PFSK-1 (cell line): Measurements from ENCODE around the gene AR.

Experiments
- FOXP2 ChIP-seq: optimal IDR thresholded peaks from 2 replicates; pipeline ENCODE3; 2011; ENCODE audit warnings: borderline replicate concordance, control low read depth, inconsistent platforms; ENCODE audit not compliant: insufficient read depth; ENCODE audit errors: extremely low read length, extremely low read depth
- POLR2AphosphoS5 ChIP-seq: IDR thresholded peaks from 2 replicates; pipeline ENCODE4 v1.6.1; 2012; ENCODE audit warnings: low read depth, mild to moderate bottlenecking, control low read depth, low read length, moderate library complexity
- SIN3A ChIP-seq: IDR thresholded peaks from 2 replicates; pipeline ENCODE4 v1.6.1; 2012; ENCODE audit warnings: mild to moderate bottlenecking, low read length, moderate library complexity, borderline replicate concordance; ENCODE audit not compliant: insufficient read depth
- TAF1 ChIP-seq: IDR thresholded peaks from 2 replicates; pipeline ENCODE4 v1.6.1; 2012; ENCODE audit warnings: low read length, control low read depth, borderline replicate concordance; ENCODE audit not compliant: insufficient read depth
- TF ChIP-seq, protein P1 (sequence below), 2 experiments: IDR thresholded peaks; 2 replicates each; pipeline versions ENCODE4 v1.6.1 to v1.8.0; 2011 to 2012; ENCODE audit warnings: low read depth in 2 of 2, low read length in 2 of 2, control low read depth in 1 of 2, inconsistent platforms in 1 of 2, mild to moderate bottlenecking in 1 of 2, moderate library complexity in 1 of 2; ENCODE audit not compliant: insufficient read depth in 1 of 2

The AR gene

DNA sequence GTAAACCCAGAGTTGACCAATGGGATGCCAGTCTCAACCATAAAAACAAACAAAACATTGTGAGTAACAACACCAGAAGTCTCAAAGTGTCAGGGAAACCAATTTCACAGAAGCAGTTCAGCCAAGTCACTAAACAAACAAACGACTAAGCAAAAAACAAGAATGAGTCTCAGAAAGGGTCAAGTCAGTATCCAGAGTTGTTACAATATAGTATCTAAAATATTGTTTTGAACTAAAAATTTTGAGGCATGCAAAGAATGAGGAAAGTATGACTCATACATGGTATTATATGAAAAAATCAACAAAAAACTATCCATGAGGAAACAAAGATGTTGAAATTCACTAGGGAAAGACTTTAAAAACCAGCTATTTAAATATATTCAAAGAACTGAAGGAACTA lies 70.6 kb downstream of the AR start:
- TF ChIP-seq POLR2AphosphoS5, result no peak
- TF ChIP-seq FOXP2, result no peak

DNA sequence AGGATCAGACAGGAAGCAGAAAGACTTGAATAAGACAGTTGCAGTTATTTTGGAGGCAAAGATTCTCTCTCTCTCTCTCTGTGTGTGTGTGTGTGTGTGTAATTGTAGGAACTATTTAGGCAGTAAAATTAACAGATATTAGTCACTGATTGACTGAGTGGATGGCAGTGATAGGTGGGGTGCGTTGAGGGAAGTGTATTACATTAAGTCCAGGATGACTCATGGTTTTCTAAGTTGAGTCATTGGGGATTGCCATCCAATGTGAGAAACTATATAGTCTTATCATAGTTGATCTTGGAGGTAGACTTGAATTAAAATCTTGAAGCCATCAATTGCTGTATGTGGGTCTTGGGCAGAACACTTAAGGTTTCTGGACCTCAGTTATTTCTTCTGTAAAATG lies 75.4 kb downstream of the AR start:
- TF ChIP-seq SIN3A, result no peak
- no peak for TF ChIP-seq TAF1
- TF ChIP-seq, protein P1, sequence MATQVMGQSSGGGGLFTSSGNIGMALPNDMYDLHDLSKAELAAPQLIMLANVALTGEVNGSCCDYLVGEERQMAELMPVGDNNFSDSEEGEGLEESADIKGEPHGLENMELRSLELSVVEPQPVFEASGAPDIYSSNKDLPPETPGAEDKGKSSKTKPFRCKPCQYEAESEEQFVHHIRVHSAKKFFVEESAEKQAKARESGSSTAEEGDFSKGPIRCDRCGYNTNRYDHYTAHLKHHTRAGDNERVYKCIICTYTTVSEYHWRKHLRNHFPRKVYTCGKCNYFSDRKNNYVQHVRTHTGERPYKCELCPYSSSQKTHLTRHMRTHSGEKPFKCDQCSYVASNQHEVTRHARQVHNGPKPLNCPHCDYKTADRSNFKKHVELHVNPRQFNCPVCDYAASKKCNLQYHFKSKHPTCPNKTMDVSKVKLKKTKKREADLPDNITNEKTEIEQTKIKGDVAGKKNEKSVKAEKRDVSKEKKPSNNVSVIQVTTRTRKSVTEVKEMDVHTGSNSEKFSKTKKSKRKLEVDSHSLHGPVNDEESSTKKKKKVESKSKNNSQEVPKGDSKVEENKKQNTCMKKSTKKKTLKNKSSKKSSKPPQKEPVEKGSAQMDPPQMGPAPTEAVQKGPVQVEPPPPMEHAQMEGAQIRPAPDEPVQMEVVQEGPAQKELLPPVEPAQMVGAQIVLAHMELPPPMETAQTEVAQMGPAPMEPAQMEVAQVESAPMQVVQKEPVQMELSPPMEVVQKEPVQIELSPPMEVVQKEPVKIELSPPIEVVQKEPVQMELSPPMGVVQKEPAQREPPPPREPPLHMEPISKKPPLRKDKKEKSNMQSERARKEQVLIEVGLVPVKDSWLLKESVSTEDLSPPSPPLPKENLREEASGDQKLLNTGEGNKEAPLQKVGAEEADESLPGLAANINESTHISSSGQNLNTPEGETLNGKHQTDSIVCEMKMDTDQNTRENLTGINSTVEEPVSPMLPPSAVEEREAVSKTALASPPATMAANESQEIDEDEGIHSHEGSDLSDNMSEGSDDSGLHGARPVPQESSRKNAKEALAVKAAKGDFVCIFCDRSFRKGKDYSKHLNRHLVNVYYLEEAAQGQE (IDR thresholded peaks at IDR 0.05; ENCODE audit: insufficient read depth in 1 of 2, low read depth in 2 of 2, low read length in 2 of 2), result no peak

DNA sequence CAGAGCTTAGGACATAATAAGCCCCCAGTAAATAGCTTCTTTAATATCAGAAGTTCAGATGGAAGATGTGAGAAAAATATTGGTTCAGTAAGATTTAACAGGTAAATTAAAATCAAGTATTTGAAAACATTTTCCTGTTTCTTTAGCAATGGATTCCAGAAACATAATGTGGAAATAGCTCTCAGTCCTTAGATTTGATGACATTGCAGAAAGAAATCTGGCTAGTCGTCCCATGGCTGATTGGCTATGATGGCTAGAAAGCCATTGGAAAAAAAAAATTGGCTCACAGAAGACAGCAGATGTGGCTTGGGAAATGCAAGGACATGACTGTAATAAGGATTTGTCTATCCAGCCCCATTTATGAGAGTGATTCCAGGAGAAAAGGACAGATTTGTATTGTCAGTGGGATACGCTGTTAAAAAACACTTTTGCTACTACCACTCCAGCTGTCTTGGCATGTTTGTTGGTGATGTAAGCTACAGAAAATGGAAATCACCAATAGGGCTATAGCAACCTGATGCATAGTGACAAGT lies 78.3 kb downstream of the AR start:
- TF ChIP-seq SIN3A, result no peak
- TF ChIP-seq TAF1, result no peak
- TF ChIP-seq FOXP2, result no peak
- TF ChIP-seq POLR2AphosphoS5, result no peak
- TF ChIP-seq, protein P1 (IDR thresholded peaks at IDR 0.05; ENCODE audit: insufficient read depth in 1 of 2, low read depth in 2 of 2, low read length in 2 of 2), result no peak

DNA sequence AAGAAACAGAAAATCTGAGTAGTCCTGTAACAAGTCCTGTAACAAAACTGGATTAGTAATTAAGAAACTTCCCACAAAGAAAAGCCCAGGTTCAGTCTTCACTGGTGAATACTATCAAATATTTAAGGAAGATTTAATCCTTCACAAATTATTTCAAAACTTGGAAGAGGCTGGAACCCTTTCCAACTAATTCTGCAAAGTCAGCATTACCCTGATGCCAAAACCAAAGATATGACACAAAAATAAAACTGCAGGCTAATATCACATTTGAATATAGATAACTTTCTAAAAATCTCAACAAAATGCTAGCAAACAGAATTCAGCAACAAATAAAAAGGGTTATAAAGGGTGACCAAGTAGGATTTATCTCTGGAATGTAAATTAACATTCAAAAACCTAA lies 80.5 kb downstream of the AR start:
- no peak for TF ChIP-seq FOXP2

DNA sequence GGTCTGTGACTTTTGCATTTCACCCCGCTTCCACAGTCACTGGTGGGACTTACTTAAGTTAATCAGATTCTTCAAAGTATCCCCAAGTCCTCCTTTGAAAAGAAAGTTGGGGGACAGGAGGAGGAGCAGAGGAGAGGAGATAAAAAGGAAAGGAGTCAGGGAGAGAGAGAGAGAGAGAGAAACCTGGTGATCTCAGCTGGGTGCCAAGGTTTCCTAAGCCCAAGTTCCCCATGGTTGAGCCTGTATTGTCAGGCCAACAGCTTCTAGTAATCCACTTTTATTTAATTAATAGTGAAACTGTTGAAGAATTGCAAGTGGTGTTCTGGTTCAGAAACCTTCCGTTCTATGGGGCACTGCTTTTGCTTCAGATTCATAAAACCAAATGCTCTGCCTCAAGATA lies 91.6 kb downstream of the AR start:
- no peak for TF ChIP-seq TAF1
- TF ChIP-seq, protein P1 (IDR thresholded peaks at IDR 0.05; ENCODE audit: insufficient read depth in 1 of 2, low read depth in 2 of 2, low read length in 2 of 2), result no peak
- no peak for TF ChIP-seq SIN3A
- no peak for TF ChIP-seq POLR2AphosphoS5
- TF ChIP-seq FOXP2, result no peak

DNA sequence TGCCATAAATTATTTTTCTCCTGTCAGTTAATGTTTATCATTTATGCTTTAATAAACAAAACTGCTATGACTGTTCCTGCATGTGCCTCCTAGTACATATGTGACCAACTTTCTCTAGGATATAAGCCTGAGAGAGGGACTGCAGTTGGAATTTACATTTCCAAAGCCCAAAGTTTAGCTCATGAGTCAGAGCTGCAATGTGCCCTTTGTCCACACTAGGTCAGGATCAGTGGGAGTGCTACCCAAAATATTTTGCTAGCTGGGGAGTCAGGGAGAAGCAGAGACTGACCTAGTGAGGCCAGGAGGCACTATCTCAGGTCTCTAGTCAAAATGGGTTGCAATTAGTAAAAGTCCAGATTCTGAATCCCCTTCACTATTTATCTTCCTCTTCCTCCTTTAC lies 92.7 kb downstream of the AR start:
- TF ChIP-seq POLR2AphosphoS5 (no peak), TAF1 (no peak), SIN3A (no peak), FOXP2 (no peak)
- TF ChIP-seq, protein P1 (IDR thresholded peaks at IDR 0.05; ENCODE audit: insufficient read depth in 1 of 2, low read depth in 2 of 2, low read length in 2 of 2), result no peak
